IgD-negative memory B cell (primary cell): ENCODE measurements around the gene COX7A2. TPM values are rescaled to one million over a fixed set of nuclear protein-coding genes. Genes with fewer than 3 reads are reported as not detected.

Experiments used
- H3K27ac Mint-ChIP-seq, 3 donors: one replicate each; pipeline ENCODE4 v1.8.0; 2020 to 2022; ENCODE audit warnings: mild to moderate bottlenecking in 3 of 3, mixed read lengths in 3 of 3, moderate library complexity in 1 of 3
- H3K27me3 Mint-ChIP-seq: one replicate; pipeline ENCODE4 v1.8.0; 2021; ENCODE audit warnings: mixed read lengths
- H3K36me3 Mint-ChIP-seq: one replicate; pipeline ENCODE4 v1.8.0; 2020; ENCODE audit warnings: mild to moderate bottlenecking, mixed read lengths
- H3K4me1 Mint-ChIP-seq, 3 donors: one replicate each; pipeline ENCODE4 v1.8.0; 2020 to 2022; ENCODE audit warnings: mixed read lengths in 3 of 3, mild to moderate bottlenecking in 1 of 3
- H3K4me3 Mint-ChIP-seq, 4 donors: one replicate each; pipeline ENCODE4 v1.8.0; 2020 to 2022; ENCODE audit warnings: mild to moderate bottlenecking in 4 of 4, mixed read lengths in 4 of 4, moderate library complexity in 3 of 4
- H3K9me3 Mint-ChIP-seq, 3 donors: one replicate each; pipeline ENCODE4 v1.8.0; 2020 to 2021; ENCODE audit warnings: mixed read lengths in 3 of 3, mild to moderate bottlenecking in 1 of 3
- polyA plus RNA-seq: library from polyadenylated mRNA; unstranded; fragments of 300-500 nt; fragmentation: Illumina TruSeq; gene quantifications from one replicate; pipeline ENCODE4 v1.2.3, GENCODE V29; 2021

Gene COX7A2
- polyA plus RNA-seq, 1 donor from 2014 or later: 747 TPM

DNA sequence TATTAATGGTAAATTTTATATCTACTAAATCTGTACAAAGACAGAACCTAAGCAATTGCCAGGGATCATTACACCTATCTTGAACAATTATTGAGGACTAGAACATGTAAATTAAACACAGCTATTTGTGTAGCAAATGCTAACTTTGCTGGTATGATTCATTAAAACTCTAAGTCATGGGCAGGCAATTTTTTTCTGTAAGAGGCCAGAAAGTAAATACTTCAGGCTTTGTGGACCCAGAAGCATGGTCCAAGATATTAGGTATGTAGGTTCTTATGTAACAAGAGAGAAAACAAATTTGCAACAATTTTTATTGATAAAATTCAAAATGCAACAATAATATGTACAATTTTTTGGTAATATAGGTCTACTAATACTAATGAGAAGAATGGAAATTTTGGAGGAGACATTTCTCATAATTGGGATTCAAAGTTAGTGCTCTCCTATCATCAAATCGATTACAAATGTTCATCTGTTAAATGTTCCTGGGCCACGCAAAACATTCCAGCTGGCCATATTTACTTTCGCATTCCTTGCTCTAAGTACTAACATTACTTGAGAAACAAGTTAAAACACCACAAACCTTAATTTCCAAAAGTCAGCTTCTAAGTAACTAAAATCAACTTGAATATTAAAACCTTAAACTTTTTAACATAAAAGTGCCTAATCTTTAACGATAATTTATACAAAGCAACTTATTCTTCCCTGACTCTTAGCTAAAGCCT, 36.7 kb upstream of the COX7A2 start:
- H3K27me3 Mint-ChIP-seq: no peaks in the 10 kb centered on the region
- H3K9me3 Mint-ChIP-seq: no peaks in the 10 kb centered on the region
- peaks cover 2% of the 10 kb centered on the region for H3K36me3 Mint-ChIP-seq
- H3K4me1 Mint-ChIP-seq: peaks cover 30 to 42% (median 31%) of the 10 kb centered on the region in 3 donors
- H3K27ac Mint-ChIP-seq: peak overlapping the region in 1 of 3 donors; percentile 28
- no peak overlapping the region for H3K4me3 Mint-ChIP-seq

DNA sequence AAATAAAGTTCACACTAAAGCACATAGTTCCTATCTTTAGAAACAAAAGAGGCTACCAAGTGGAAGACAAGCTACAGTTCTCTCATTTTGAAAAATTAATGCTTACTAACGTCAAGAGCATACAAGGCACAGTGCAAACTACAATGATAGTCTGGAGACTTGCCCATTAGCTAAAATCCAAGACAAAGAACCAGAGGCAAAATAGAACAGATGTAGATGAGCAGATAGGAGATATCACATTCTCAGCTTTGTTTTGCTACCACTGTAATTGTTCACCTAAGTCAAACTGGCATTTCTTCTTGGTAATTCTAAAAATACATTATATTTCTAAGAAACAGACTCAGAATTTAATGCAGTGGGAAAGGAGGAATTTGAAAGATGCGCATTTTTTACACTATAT, 35.8 kb upstream of the COX7A2 start:
- Mint-ChIP-seq H3K36me3 (peaks cover 2% of the 10 kb centered on the region), H3K9me3 (no peaks in the 10 kb centered on the region), H3K4me3 (no peak overlapping the region), H3K4me1 (peaks cover 35 to 48% (median 36%) of the 10 kb centered on the region in 3 donors), H3K27me3 (no peaks in the 10 kb centered on the region), H3K27ac (no peak overlapping the region)

DNA sequence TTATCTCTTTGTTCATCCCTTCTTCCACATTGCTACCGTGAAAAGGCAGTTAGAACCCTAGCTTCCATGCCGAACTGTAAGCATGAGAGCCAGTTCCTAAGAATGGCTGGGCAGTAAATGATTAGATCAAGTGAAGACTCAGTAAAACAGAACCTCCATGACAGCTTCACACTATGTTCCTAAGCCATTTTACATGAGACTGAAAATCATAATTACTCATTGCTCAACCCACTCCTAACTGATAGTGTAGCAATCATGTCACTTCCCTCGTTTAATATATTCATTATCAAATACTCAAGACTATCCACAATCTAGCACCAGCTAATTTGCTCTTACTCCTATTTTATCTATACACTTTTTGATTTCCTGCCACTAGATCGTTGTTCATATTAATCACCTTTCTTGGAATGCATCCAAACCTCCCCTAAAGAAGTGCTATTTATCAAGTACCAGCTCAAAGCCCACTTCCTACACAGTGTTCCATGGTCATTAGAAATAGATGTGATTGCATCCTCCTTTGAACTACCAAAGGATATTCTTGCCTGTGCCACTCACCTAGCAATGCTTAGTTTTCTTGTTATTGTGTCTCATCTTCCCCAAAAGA, 35.0 kb upstream of the COX7A2 start:
- peak overlapping the region in 1 of 3 donors; percentile 34 for H3K27ac Mint-ChIP-seq
- H3K4me3 Mint-ChIP-seq: peak overlapping the region in 1 of 4 donors; percentile 23
- peaks cover 43 to 56% (median 44%) of the 10 kb centered on the region in 3 donors for H3K4me1 Mint-ChIP-seq
- H3K9me3 Mint-ChIP-seq: no peaks in the 10 kb centered on the region
- peaks cover 2% of the 10 kb centered on the region for H3K36me3 Mint-ChIP-seq
- H3K27me3 Mint-ChIP-seq: no peaks in the 10 kb centered on the region

DNA sequence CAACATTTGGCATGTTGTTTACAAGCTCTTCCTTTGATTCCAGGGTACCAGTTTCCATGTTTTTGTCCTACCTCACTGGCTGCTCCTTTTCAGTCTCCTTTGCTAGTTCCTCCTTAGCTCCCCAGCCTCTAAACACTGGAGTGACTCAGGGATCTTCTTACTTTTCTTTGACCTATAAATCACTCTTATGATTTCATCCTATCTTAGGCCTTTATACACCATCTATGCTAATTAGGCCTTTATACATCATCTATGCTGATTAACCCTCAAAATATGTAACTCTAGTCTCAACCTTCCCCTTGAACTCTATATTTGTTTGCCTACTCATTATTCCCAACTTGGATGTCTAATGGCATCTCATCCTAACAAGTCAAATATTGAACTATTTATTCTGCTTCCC, 31.5 kb upstream of the COX7A2 start:
- Mint-ChIP-seq H3K9me3 (no peaks in the 10 kb centered on the region), H3K27me3 (no peaks in the 10 kb centered on the region), H3K36me3 (peaks cover 7% of the 10 kb centered on the region), H3K4me3 (no peak overlapping the region), H3K27ac (peak overlapping the region in 1 of 3 donors; percentile 54), H3K4me1 (peaks cover 41 to 56% (median 44%) of the 10 kb centered on the region in 3 donors)

DNA sequence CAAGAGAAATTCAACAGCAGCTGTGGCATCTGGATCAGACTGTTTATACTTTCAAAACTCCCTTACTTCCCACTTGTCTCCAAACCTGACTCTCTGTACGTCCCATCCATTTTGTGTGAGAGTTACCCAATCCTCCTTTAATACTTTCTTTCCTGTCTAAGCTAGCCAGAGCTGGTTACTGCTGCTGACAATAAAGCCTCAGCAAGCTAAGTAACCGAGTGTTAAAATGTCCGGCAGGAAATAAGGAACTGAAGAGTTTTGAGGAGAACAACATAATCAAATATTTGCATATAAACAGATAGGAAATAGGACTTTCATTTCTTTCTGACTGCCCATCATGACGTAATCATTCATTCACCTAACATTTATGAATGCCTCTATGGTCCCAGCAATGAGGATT, 29.4 kb upstream of the COX7A2 start:
- peaks cover 30 to 50% (median 31%) of the 10 kb centered on the region in 3 donors for H3K4me1 Mint-ChIP-seq
- no peaks in the 10 kb centered on the region for H3K27me3 Mint-ChIP-seq
- peak overlapping the region in 1 of 4 donors; percentile 43 for H3K4me3 Mint-ChIP-seq
- peak overlapping the region in 2 of 3 donors; percentile 52 to 67 for H3K27ac Mint-ChIP-seq
- H3K9me3 Mint-ChIP-seq: no peaks in the 10 kb centered on the region
- peaks cover 7% of the 10 kb centered on the region for H3K36me3 Mint-ChIP-seq

DNA sequence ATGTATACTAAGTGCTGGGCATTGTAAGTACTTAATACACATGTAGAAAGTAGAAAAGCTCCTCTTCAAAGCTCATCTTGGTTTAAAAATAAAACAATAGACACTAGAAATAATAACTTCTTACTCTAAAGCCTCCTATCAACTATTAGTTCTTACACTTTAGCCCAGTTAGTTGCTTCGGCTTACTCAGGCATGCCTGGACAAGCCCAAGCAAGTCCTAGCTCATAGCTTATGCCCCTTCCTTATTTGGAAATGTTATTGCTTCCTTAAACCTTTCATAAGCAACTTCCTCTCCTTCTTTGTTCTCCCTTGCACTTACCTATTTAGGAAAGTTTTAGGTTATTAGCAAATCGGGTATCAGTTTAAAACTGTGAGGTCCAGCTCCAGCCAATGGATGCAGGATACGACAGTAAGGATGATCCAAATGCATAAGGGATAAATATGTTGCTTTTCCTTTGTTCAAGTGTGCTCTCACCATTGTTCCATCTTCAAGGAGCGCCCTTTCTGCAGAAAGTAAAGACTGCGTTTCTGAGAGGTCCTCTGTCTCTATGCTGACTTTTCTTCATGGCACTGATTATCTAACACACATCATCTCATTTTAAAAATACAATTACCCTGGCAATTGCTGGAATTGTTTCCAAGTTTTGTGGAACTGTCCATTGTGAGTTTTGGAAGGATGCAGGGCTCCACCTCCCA, 28.7 kb upstream of the COX7A2 start:
- Mint-ChIP-seq H3K4me3 (no peak overlapping the region), H3K36me3 (peaks cover 7% of the 10 kb centered on the region), H3K4me1 (peaks cover 31 to 53% (median 33%) of the 10 kb centered on the region in 3 donors), H3K27ac (peak overlapping the region in 2 of 3 donors; percentile 13 to 67), H3K27me3 (no peaks in the 10 kb centered on the region), H3K9me3 (no peaks in the 10 kb centered on the region)

DNA sequence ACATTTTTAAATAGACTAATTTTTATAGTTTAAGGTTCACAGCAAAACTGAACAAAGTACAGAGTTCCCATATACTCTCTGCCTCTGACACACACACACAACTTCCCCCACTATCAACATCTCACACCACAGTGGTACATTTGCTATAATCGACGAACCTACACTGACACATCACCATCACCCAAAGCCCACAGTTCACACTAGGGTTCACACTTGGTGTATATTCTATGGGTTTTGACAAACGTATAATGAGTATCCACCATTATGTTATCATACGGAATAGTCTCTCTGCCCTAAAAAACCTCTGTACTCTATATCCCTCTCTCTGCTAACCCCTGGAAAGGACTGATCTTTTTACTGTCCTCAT, 25.4 kb upstream of the COX7A2 start:
- H3K27ac Mint-ChIP-seq: peak overlapping the region in 1 of 3 donors; percentile 26
- H3K27me3 Mint-ChIP-seq: no peaks in the 10 kb centered on the region
- H3K36me3 Mint-ChIP-seq: peaks cover 5% of the 10 kb centered on the region
- no peaks in the 10 kb centered on the region for H3K9me3 Mint-ChIP-seq
- H3K4me1 Mint-ChIP-seq: peaks cover 14 to 32% (median 18%) of the 10 kb centered on the region in 3 donors
- no peak overlapping the region for H3K4me3 Mint-ChIP-seq

DNA sequence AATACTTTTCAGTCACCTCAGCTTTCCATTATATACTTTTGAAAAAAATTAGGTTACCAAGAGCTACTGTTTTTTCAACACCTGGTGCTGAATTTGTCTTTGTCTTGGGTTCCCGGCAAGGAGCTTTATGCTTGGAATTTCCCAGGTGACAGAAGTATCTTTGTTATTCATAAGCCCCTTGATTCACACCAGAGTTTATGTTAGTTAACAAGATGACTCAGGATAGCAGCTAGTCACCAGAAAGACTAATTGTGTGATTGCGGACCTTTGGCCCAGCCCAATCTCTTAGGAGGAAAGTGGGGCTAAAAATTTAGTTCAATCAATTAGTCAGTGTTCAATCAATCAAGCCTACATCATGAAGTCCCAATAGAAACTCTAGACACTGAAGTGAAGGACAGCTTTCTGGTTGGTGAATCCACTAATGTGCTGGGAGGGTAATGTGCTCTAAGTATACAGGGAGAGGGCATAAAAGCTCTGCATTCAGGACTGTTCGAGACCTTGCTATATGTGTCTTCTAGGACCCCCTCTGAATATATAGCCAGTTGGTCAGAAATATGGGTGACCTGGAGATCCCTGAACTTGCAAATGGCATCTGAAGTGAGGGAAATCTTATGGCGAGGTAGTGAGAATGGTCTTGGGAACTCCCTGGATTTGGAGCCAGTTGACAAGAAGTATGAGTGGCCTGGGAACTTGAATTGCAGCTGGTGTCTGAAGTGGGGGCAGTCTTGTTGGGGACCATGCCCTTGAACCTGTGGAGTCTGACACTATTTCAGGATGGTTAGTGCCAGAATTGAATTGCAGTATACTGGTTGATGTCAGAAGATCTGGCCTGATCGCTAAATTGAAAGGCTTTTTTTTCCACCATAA, 24.8 kb upstream of the COX7A2 start:
- H3K4me1 Mint-ChIP-seq: peaks cover 10 to 29% (median 15%) of the 10 kb centered on the region in 3 donors
- no peak overlapping the region for H3K4me3 Mint-ChIP-seq

DNA sequence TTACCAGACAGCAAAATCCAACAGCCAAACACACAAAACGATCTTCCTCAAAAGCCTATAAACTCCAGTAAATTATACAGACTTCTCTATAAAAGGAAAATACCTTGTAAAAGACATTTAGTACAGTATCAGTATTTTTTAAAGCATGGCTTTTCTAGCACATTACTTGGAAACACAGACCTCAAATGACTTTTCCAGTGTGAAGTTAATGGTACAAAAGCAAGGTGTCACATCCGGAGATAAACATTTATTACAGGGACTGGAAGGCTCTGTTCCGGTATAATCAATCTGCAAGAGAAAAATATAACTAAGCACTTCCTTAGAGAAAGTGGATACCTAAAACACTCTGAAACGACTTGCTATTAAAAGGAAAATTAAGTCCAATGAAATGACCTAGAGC, 23.9 kb upstream of the COX7A2 start:
- Mint-ChIP-seq H3K36me3 (peaks cover 2% of the 10 kb centered on the region), H3K4me1 (peaks cover 10 to 22% (median 12%) of the 10 kb centered on the region in 3 donors), H3K27ac (no peak overlapping the region), H3K9me3 (no peaks in the 10 kb centered on the region), H3K27me3 (no peaks in the 10 kb centered on the region), H3K4me3 (no peak overlapping the region)

More for the DNA sequence above, 24.8 kb upstream of the COX7A2 start:
- Mint-ChIP-seq H3K27ac (peak overlapping the region in 1 of 3 donors; percentile 26), H3K36me3 (peaks cover 5% of the 10 kb centered on the region), H3K27me3 (no peaks in the 10 kb centered on the region), H3K9me3 (no peaks in the 10 kb centered on the region)

DNA sequence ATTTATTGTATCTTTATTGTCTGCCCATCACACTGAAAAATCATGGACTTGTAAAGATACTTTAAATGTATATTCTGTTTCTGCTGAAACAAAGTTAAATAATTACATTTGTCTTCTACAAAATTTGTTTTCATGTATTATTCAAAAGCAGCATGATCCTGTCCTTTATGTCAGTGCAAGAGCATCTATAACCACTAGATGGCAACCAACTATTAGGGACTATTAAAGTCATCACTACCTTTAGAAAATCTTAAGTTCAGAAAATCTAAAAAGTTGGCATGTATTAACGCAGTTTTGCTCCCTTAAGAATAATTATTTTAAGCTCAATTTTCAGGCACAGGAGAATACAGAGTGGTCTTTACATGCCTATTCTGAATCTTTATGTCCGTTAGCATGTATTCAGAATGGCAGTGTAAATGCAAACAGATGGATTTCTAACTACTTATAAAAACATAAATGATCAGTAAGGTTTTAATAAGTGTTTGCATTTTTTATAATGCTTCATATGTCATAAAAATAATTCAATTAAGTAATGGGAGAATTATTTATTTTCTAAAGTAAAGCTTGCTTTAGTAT, 23.2 kb upstream of the COX7A2 start:
- H3K27ac Mint-ChIP-seq: peak overlapping the region in 1 of 3 donors; percentile 10
- peaks cover 8 to 18% (median 10%) of the 10 kb centered on the region in 3 donors for H3K4me1 Mint-ChIP-seq

DNA sequence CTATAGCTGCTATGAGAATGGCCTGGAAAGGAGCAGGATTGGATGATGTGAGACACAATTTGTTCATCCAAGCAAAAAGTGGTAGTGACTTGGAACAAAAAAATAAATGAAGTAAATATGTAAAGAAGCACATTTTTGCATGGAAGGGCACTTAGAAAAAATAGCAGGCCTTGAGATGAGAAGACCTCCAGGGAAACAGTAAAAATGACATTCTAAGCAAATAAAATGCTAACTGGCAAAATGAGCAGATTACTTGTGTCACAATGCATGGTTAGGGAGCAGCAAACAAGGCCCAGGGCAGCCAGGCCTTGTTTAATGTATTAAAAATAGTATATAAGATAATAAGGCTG, 19.8 kb upstream of the COX7A2 start:
- no peaks in the 10 kb centered on the region for H3K9me3 Mint-ChIP-seq
- H3K27me3 Mint-ChIP-seq: no peaks in the 10 kb centered on the region
- peaks cover 3 to 10% (median 4%) of the 10 kb centered on the region in 3 donors for H3K4me1 Mint-ChIP-seq
- no peak overlapping the region for H3K27ac Mint-ChIP-seq
- peaks cover under 1% of the 10 kb centered on the region for H3K36me3 Mint-ChIP-seq
- no peak overlapping the region for H3K4me3 Mint-ChIP-seq

More for the DNA sequence above, 23.2 kb upstream of the COX7A2 start:
- H3K4me3 Mint-ChIP-seq: no peak overlapping the region
- H3K9me3 Mint-ChIP-seq: no peaks in the 10 kb centered on the region
- no peaks in the 10 kb centered on the region for H3K27me3 Mint-ChIP-seq
- peaks cover 2% of the 10 kb centered on the region for H3K36me3 Mint-ChIP-seq

DNA sequence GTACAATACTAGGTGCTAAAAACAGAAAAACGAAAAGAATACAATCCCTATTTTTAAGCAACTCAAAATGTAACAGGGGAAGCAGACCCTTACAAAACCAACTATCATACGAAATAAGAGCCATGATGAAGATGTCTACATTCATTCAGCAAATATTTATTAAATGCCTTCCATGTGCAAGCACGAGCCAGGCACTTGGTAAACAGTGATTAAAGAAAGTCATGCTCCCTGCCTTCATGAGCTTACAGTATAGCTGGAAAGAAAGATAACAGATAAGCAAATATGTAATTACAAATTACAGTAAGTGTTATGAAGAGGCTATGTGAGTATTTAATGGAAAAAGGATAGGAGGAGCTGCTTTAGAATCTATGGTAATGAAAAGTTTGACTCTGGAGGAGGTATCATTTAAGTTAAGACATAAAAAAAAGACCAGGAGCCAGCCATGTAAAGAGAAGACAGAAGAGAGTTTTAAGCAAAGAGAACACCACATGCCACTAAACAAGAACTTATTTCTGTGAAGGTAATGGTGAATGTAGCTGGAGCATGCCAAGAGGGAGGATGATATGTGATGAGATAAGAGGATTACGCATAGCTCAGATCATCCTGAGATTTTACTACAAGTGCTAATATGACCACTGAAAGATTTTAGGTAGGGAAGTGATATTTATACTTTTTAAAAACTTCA, 19.3 kb upstream of the COX7A2 start:
- H3K4me1 Mint-ChIP-seq: peaks cover 3 to 10% (median 3%) of the 10 kb centered on the region in 3 donors
- H3K4me3 Mint-ChIP-seq: no peak overlapping the region
- no peaks in the 10 kb centered on the region for H3K27me3 Mint-ChIP-seq
- H3K36me3 Mint-ChIP-seq: peaks cover 2% of the 10 kb centered on the region
- H3K9me3 Mint-ChIP-seq: no peaks in the 10 kb centered on the region
- no peak overlapping the region for H3K27ac Mint-ChIP-seq

DNA sequence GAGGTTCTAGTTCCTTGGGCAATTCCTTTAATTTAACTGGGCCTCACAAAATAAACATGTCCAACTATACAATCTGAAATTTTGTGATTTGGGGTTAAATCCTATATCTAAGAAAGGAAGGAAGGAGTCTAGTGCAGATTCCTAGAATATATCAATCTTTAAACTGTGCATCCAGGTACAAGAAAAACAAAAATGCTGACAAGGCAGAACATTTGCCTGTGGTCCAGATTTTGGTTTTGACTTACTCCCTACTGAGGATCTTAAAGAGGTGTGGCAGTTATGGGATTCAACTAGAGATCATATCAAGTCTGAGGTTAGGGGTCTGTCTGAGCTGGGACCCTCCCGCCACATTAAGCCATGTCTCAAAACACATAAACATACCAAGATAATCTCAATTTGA, 17.7 kb upstream of the COX7A2 start:
- no peaks in the 10 kb centered on the region for H3K27me3 Mint-ChIP-seq
- no peak overlapping the region for H3K4me3 Mint-ChIP-seq
- H3K27ac Mint-ChIP-seq: no peak overlapping the region
- no peaks in the 10 kb centered on the region for H3K9me3 Mint-ChIP-seq
- H3K4me1 Mint-ChIP-seq: peaks cover 0 to 1% (median 0%) of the 10 kb centered on the region in 3 donors
- peaks cover 6% of the 10 kb centered on the region for H3K36me3 Mint-ChIP-seq
